Body of pancreas (tissue), 4 donors: Measurements from ENCODE around the gene FAM131A.

Experiments
- CTCF ChIP-seq, 7 experiments: fragments of 450-650 bp in 4 of 7; fragments of 200-600 bp in 3 of 7; sonication (generic) in 3 of 7; IDR thresholded peaks; one replicate each; pipeline ENCODE4 v1.5.1; 2016 to 2019; ENCODE audit warnings: antibody characterized with exemption in 7 of 7
- POLR2A ChIP-seq, 3 donors: fragments of 450-650 bp; IDR thresholded peaks; one replicate each; pipeline ENCODE4 v1.6.1; 2016; ENCODE audit warnings: antibody characterized with exemption in 3 of 3, mild to moderate bottlenecking in 2 of 3

GRCh38 chr3:184333700-184334099 is 3.7 kb upstream of the FAM131A start:
- TF ChIP-seq POLR2A (IDR thresholded peaks at IDR 0.05) (no peak), CTCF (IDR thresholded peaks at IDR 0.05) (no peak)
